ENCODE data around the gene KANTR.
"Not testable (repeated sequence)": the region's sequence is repeated elsewhere in the genome, so short reads cannot be mapped to it uniquely, and the experiment has no call there.

KANTR gene

DNA sequence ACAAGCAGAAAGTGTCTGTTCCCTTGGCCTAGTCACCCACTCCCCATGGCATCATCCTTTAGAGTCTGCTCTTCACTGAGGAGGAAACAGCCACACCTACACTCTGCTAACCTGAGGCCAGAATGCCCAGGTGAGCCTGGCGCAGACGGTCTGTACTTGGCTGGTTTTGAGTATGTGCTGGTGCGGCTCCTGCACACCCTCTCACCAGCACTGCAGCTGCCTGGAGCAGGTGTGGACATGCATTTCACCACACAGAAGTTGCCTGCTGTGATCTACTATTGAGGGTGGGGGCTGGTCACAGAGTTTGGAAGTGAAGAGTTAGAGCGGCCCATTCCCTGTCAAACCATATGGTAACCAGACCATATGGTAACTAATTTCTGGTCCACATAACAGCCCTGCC lies 39.5 kb downstream of the KANTR start:
- DNase-seq = no peak

DNA sequence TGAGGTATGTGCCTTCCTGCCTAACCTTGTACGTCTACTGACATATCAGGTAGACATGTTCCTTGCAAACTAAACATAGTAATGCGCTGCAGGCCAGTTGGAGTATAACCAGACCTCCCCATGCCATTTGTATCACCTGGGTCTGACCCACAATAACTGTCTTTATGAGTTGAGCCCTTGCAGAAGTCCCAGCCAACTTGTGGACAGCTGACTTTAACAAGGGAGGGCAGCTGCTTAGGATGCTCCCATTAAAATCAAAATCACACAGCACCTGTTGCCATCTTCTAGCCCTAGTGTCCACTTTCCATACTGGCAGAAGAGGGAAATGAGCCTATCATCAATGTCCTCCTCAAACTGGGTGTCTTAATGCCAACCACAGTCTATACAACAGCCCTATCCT lies 41.6 kb downstream of the KANTR start:
- DNase-seq = no peak

DNA sequence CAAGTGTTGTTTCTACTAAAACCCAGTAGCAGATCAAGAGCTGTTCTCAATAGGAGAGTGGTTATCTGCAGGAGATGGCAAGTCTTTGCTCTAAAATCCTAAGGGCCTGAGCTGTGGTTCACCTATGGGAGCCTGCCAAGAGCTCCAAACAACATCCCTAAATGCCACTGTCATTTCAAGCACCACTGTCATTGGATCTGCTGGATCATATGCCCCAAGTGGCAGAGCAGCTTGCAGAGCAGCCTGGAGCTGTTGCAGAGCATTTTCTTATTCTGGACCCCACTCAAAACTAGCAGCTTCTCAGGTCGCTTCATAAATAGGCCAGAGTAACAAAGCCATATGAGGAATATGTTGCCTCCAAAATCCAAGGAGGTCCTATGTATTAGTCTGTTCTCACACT lies 59.6 kb downstream of the KANTR start:
- DNase-seq = no peak

GRCh38 chrX:53155512-53156206 lies 61.7 kb downstream of the KANTR start:
- no peak for DNase-seq

- DNase-seq = no peak
Measured at GRCh38 chrX:53156207-53156596, 62.3 kb downstream of the KANTR start.

GRCh38 chrX:53159184-53159583 lies 65.2 kb downstream of the KANTR start:
- no peak for DNase-seq

- no peak for DNase-seq
Measured at GRCh38 chrX:53160297-53160983, 66.5 kb downstream of the KANTR start.

GRCh38 chrX:53163436-53163835 lies 69.5 kb downstream of the KANTR start:
- DNase-seq = no peak

DNA sequence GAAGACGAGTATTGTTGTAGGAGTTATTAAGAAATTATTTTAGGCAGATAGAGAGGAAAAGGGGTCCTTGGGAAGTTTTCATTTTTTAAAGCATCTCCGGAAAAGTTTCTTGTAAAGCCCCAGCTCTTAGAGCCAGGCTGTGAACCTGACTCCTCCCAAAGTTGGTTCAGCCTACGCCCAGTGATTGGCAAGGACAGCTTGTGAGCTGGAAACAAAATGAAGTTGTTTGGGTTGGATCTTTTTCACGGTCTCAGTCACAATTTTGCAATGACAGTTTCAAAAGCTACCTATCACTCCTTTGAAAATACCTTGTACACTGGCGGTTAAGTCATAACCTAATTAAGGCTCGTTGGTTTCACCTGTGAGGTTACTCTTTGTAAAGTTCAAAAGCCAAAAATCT lies 70.6 kb downstream of the KANTR start:
- DNase-seq = not testable (repeated sequence)

DNA sequence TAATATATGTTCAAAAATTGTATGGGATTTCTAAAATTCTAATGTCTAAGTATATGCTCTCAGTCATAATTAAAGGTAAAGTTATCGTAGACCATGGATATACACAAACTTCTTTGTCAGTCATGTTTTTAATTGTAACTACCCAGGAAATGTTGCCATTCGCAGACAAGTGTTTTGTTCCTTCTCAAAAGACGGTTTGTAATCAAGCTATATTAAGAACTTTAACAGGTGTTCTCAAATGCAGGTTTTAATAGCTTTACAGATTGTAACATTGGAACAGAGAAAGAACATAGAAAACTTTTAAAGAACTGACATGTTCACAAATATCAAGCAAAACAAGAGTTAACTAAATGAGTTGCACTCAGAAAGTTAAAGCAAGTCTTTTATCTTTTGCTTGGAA lies 72.2 kb downstream of the KANTR start:
- DNase-seq = no peak

DNA sequence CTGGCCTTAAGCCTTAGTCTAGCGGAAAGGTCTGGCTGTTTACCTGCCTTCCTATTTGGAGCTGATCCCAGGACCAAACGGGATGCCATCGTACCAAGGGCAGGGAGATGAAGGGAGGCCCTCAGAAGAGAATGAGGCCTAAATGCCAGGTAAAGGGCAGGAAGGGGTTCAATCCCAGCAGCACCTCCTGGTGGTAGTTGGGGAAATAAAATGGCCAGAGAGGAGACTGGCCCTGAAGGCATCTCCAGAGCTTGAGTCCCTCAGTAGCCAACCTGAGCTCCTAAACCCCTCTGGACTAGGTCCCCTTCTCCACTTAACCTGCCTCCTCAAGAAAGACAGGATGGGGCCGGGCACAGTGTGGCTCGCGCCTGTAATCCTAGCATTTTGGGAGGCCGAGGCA lies 77.4 kb downstream of the KANTR start:
- DNase-seq = no peak
